Smooth muscle cell of the pulmonary artery (primary cell): ENCODE results near the gene RAB15. TPM values are rescaled to one million over a fixed set of nuclear protein-coding genes. Genes with fewer than 3 reads are reported as not detected.

Source experiments
- total RNA-seq: library from RNA; depleted of rRNA; stranded (reverse); fragments of >200 nt; gene quantifications from 2 replicates; pipeline ENCODE4 v1.2.3, GENCODE V29; 2014

RAB15 gene
- total RNA-seq: 3.8 and 5.2 TPM in 2 replicates

GRCh38 chr14:64971943-64972791 lies at the start of gene RAB15:
TSS of gene RAB15 (minus strand) at chr14:64972336. CDS start at chr14:64972076, 260 bp downstream.

DNA sequence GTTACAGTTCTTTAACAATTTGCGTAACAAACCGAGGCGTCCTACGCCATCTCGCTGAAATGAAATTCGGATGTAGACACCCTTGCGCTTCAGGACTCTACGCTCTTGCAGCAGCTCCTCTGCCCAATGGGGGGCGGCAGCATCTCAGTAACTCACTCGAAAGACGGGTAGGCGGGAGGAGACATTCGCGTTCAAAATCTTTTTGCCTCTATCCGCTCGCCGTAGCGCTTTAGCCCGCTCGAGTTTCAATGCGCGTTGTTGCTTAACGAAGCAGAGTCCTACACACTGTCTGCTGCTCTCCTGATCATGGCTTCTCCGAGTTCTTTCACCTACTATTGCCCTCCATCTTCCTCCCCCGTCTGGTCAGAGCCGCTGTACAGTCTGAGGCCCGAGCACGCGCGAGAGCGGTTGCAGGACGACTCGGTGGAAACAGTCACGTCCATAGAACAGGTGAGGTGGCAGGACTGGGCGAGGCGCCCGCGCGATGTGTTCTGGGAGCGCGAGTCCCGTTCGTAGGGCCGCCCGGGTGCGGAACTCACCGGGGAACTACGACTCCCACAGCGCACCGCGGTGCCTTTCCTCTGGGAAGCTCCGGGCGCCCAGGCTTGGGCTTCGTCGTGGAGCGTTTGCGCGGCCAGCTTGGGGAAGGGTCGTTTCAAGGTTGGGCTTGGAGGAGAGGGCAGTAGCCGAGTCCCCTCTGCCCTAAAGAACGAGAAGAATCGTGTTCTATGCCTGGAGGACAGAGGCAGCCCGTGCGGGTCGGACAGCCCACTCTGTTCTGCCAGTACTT lies 14.7 kb upstream of the RAB15 start, which contains the start of gene FNTB:
TSS of gene FNTB (plus strand) at position 248 of the 790 bp plus-strand sequence. CDS start at position 307, 59 bp downstream.

DNA sequence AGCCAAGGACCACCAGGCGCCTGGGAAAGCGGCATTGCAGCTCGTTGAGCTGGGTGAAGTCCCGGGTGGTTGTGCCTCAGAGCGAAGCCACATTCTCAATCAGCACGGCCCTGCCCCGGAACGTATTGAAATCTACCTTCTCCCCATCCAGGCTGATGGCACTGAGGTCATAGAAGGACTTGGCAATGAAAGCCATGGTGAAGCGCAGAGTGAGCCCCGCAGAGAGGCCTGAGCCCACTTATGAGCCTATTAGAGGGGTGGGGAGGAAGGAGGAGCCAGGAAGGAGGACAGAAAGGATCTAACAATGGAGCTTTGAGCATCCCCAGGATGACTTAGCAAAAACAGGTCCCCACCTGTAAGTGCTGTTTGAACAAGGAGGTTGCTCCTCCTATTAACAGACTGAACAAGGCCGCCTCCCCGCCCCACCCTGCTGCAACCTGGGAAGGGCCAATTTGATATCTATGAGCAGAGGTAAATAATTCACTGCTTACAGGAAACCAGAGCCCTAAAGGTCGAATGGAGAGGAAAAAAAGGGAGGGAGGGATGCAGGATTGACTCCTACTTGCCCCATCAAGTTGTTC lies 29.5 kb downstream of the RAB15 start, which contains the start of gene GPX2:
TSS of gene GPX2 (minus strand) at position 215 of the 581 bp plus-strand sequence. CDS start at position 196, 19 bp downstream.

GRCh38 chr14:64914237-64915028 lies 57.7 kb downstream of the RAB15 start, which contains the start of gene CHURC1:
TSS of gene CHURC1 (plus strand) at chr14:64914455. CDS start at chr14:64914496, 41 bp downstream.

Other genes starting within 250 kb of the RAB15 start
- 0.13 TPM in 1 of 2 replicates, not detected in the other for gene SPTB, start 92.4 kb downstream of the RAB15 start, total RNA-seq
- 39.0 and 54.7 TPM in 2 replicates for gene CHURC1, start 57.9 kb downstream of the RAB15 start, total RNA-seq
- not detected in 2 replicates for gene GPX2, start 29.6 kb downstream of the RAB15 start, total RNA-seq
- 15.3 and 20.5 TPM in 2 replicates for gene FNTB, start 14.6 kb upstream of the RAB15 start, total RNA-seq
- 41.4 and 46.4 TPM in 2 replicates for gene MAX, start 130.2 kb upstream of the RAB15 start, total RNA-seq